B cell (primary cell): Measurements from ENCODE around the gene MKRN2. TPM values are rescaled to one million over a fixed set of nuclear protein-coding genes. Genes with fewer than 3 reads are reported as not detected.

Experiments
- ATAC-seq: fragments of 200-7000 bp; cut with Tn5 transposase; one replicate; pipeline ENCODE4 v1.10.0; 2021; ENCODE audit warnings: low read depth, mild to moderate bottlenecking, moderate number of reproducible peaks, moderate library complexity
- CTCF ChIA-PET: fragments of 350-600 bp; sonication (Branson Sonifier 250); formaldehyde crosslinking; loops from one replicate; lab custom pipeline; 2021; ENCODE audit warnings: antibody characterized with exemption, inconsistent platforms; lab: Charles Lee
- POLR2A ChIA-PET: fragments of 350-600 bp; sonication (Branson Sonifier 250); formaldehyde crosslinking; loops from one replicate; lab custom pipeline; 2021; ENCODE audit warnings: antibody characterized with exemption; lab: Charles Lee
- DNase-seq: peaks from one replicate; pipeline ENCODE4 v3.0.0; 2013
- H2AFZ ChIP-seq: 2 replicates; pipeline ENCODE4 v1.6.1; 2012; ENCODE audit warnings: mild to moderate bottlenecking, low read depth, low read length; ENCODE audit not compliant: insufficient read depth, poor library complexity, severe bottlenecking
- H3K27ac ChIP-seq, 2 donors: 1 replicate in 1 of 2; 2 replicates in 1 of 2; pipeline ENCODE4 v1.5.1; 2012 to 2013; ENCODE audit warnings: low read length in 2 of 2, mild to moderate bottlenecking in 2 of 2, moderate library complexity in 1 of 2
- H3K27me3 ChIP-seq, 4 experiments: fragments of 200-600 bp in 1 of 4; sonication (generic) in 1 of 4; replicated peaks in 1 of 4; 1 replicate in 2 of 4; 2 replicates in 2 of 4; pipeline versions ENCODE4 v1.6.1 to v1.7.0; 2013 to 2016; ENCODE audit warnings: low read length in 3 of 4, mild to moderate bottlenecking in 2 of 4, mixed read lengths in 1 of 4, moderate library complexity in 1 of 4; ENCODE audit not compliant: insufficient read depth in 4 of 4, control insufficient read depth in 3 of 4; ENCODE audit errors: control extremely low read depth in 1 of 4
- H3K36me3 ChIP-seq, 2 experiments: replicated peaks in 1 of 2; 1 replicate in 1 of 2; 2 replicates in 1 of 2; pipeline versions ENCODE4 v1.6.1 to v1.7.1; 2013; ENCODE audit warnings: low read length in 1 of 2; ENCODE audit not compliant: insufficient read depth in 2 of 2, control insufficient read depth in 1 of 2; ENCODE audit errors: control extremely low read depth in 1 of 2, extremely low read depth in 1 of 2
- H3K4me1 ChIP-seq, 2 donors: fragments of 200-600 bp in 1 of 2; sonication (generic) in 1 of 2; 1 replicate in 1 of 2; 2 replicates in 1 of 2; pipeline versions ENCODE4 v1.5.1 to v1.6.1; 2013 to 2017; ENCODE audit warnings: low read length in 2 of 2; ENCODE audit not compliant: control insufficient read depth in 2 of 2, insufficient read depth in 2 of 2
- H3K4me2 ChIP-seq: replicated peaks from 2 replicates; pipeline ENCODE3; 2012; ENCODE audit warnings: mild to moderate bottlenecking, low read depth, low read length; ENCODE audit not compliant: poor library complexity, severe bottlenecking
- H3K4me3 ChIP-seq, 5 experiments: fragments of 200-600 bp in 1 of 5; sonication (generic) in 1 of 5; 1 replicate in 3 of 5; 2 replicates in 2 of 5; pipeline versions ENCODE4 v1.5.1 to v1.7.0; 2011 to 2016; ENCODE audit warnings: low read length in 4 of 5, mild to moderate bottlenecking in 4 of 5, low read depth in 2 of 5, control low read depth in 1 of 5, moderate library complexity in 1 of 5; ENCODE audit not compliant: insufficient read depth in 1 of 5; ENCODE audit errors: control extremely low read depth in 1 of 5, extremely low read depth in 1 of 5
- H3K79me2 ChIP-seq: fragments of 200-600 bp; sonication (generic); one replicate; pipeline ENCODE4 v1.6.0; 2016; ENCODE audit warnings: low read length; ENCODE audit not compliant: control insufficient read depth, insufficient read depth
- H3K9ac ChIP-seq: fragments of 200-600 bp; sonication (generic); 2 replicates; pipeline ENCODE4 v1.6.1; 2017; ENCODE audit warnings: mild to moderate bottlenecking, low read length, moderate library complexity
- H3K9me3 ChIP-seq, 3 donors: one replicate each; pipeline versions ENCODE4 v1.6.1 to v1.7.1; 2013; ENCODE audit warnings: low read length in 2 of 3; ENCODE audit not compliant: control insufficient read depth in 2 of 3, insufficient read depth in 1 of 3; ENCODE audit errors: control extremely low read depth in 1 of 3
- H4K20me1 ChIP-seq: 2 replicates; pipeline ENCODE4 v1.6.0; 2012; ENCODE audit warnings: mild to moderate bottlenecking, low read length; ENCODE audit not compliant: insufficient read depth, control insufficient read depth, poor library complexity, severe bottlenecking
- H3K27ac Mint-ChIP-seq: one replicate; pipeline ENCODE4 v1.8.0; 2021; ENCODE audit warnings: mixed read lengths
- H3K27me3 Mint-ChIP-seq: one replicate; pipeline ENCODE4 v1.8.0; 2021; ENCODE audit warnings: mixed read lengths
- H3K4me1 Mint-ChIP-seq: one replicate; pipeline ENCODE4 v1.8.0; 2021; ENCODE audit warnings: mixed read lengths
- H3K4me3 Mint-ChIP-seq: one replicate; pipeline ENCODE4 v1.8.0; 2021; ENCODE audit warnings: mixed read lengths
- H3K9me3 Mint-ChIP-seq: one replicate; pipeline ENCODE4 v1.8.0; 2022; ENCODE audit warnings: mixed read lengths; ENCODE audit not compliant: insufficient read depth
- EZH2 ChIP-seq: IDR thresholded peaks from 2 replicates; pipeline ENCODE4 v1.6.1; 2012; ENCODE audit warnings: borderline replicate concordance, low read depth, mild to moderate bottlenecking, moderate library complexity, low read length; ENCODE audit not compliant: insufficient read depth, poor library complexity, severe bottlenecking
- WGBS: methylation state at CpG from one replicate; pipeline ENCODE4 v1.1.5; 2013; ENCODE audit warnings: missing lambda C conversion rate; ENCODE audit not compliant: insufficient coverage; 5-methylcytosine and 5-hydroxymethylcytosine counted together
- intact Hi-C: fragments of 100-400 bp; cut with micrococcal nuclease; formaldehyde crosslinking; loops from one replicate; pipeline ENCODE4 v1.10.0; 2022
- polyA plus RNA-seq: library from polyadenylated mRNA; depleted of rRNA; stranded (reverse); fragments of >200 nt; gene quantifications from 2 replicates; pipeline ENCODE4 v1.2.3, GENCODE V29; 2012
- total RNA-seq, 2 donors: library from RNA; stranded (reverse); fragments of 120-200 nt in 1 of 2; gene quantifications; 1 replicate in 1 of 2; 2 replicates in 1 of 2; pipeline versions ENCODE4 v1.2.3 to v1.2.4, GENCODE V29; 2013 to 2022
- TF ChIP-seq, protein P1 (sequence below): fragments of 200-600 bp; IDR thresholded peaks from one replicate; pipeline ENCODE4 v1.8.0; 2022; ENCODE audit warnings: antibody characterized with exemption, mild to moderate bottlenecking

Gene MKRN2
- total and polyA plus RNA-seq, 2 donors (not counting 1 experiment from before 2014, with no cell fraction given) = 21.5 to 25.9 TPM

DNA sequence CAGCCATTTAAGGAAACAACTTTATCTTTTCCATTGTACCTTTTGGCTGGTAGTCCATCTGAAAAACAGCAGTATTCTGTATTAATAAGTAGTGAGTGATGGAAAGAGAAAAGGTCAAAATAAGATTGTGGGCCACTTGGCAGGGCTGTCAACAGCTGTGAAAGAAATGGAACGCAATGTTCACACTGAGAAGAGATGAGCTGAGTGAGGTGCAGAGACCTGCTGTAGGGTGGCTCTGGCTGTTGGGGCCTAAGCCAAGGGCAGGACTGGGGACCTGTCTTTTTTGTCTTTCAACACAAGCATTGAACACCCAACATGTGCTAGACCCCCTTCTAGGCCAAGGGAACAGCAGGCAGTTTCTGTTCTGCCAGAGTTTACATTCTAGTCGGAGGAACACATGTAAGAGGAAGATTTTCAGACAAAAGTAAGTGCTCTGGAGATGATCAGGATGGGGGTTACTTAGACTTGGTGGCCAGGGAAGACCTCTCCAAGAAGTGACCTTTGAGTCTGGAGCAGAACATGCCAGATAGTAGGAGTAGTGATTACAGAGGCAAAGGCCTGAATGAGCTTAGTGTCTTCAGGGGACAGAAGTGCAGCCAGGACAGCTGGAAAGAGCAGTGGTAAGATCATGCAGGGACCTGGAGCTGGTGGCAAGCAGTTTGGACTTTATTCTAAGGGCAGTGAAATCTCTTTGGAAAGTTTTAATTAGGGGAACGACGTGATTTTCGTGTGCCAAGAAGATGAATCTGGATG is 43.0 kb upstream of the MKRN2 start:
- ATAC-seq (no peak), DNase-seq (no peak)
- TF ChIP-seq EZH2 = no peak
- TF ChIP-seq, protein P1, sequence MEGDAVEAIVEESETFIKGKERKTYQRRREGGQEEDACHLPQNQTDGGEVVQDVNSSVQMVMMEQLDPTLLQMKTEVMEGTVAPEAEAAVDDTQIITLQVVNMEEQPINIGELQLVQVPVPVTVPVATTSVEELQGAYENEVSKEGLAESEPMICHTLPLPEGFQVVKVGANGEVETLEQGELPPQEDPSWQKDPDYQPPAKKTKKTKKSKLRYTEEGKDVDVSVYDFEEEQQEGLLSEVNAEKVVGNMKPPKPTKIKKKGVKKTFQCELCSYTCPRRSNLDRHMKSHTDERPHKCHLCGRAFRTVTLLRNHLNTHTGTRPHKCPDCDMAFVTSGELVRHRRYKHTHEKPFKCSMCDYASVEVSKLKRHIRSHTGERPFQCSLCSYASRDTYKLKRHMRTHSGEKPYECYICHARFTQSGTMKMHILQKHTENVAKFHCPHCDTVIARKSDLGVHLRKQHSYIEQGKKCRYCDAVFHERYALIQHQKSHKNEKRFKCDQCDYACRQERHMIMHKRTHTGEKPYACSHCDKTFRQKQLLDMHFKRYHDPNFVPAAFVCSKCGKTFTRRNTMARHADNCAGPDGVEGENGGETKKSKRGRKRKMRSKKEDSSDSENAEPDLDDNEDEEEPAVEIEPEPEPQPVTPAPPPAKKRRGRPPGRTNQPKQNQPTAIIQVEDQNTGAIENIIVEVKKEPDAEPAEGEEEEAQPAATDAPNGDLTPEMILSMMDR = no peak
- Mint-ChIP-seq H3K9me3 (no peaks in the 10 kb centered on the region), H3K27ac (no peak overlapping the region), H3K27me3 (no peaks in the 10 kb centered on the region), H3K4me1 (no peaks in the 10 kb centered on the region), H3K4me3 (no peak overlapping the region)
- WGBS = 100% methylated on average over 5 of the region's 5 CpGs
- no peak overlapping the region for H3K27ac ChIP-seq
- H3K79me2 ChIP-seq = no peaks in the 10 kb centered on the region
- CTCF ChIA-PET = no interaction called here
- no peak overlapping the region for H3K4me3 ChIP-seq
- H3K4me2 ChIP-seq = no peak overlapping the region
- intact Hi-C loops = no loop called here
- H3K9ac ChIP-seq = no peak overlapping the region
- no peaks in the 10 kb centered on the region for H3K4me1 ChIP-seq
- H4K20me1 ChIP-seq = no peaks in the 10 kb centered on the region
- H3K9me3 ChIP-seq = no peaks in the 10 kb centered on the region
- H3K36me3 ChIP-seq = peaks cover 0 to 2% of the 10 kb centered on the region in 2 experiments
- POLR2A ChIA-PET = no interaction called here
- no peak overlapping the region for H2AFZ ChIP-seq
- no peaks in the 10 kb centered on the region for H3K27me3 ChIP-seq

DNA sequence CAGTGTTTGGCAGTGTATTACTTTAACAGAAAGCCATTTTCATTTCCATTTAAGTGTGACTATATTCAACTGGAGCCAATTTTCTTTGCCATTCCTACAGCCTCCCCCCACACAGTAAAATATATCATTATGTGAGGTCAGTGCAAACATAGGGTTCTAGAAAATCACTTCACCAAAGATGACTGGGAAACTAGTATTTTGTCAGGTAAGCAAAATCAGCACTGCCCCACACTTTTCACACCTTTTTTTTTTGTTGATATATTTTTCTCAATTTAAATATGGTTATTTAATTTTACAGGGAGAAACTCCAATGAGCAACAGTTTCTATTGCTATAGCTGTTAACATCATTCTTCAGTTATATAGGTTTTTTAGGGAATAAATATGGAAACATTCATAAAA is 41.3 kb upstream of the MKRN2 start:
- TF ChIP-seq EZH2 = no peak
- TF ChIP-seq, protein P1 = no peak
- Histone ChIP-seq H3K9me3 (peaks cover 0 to 3% (median 0%) of the 10 kb centered on the region in 3 donors), H3K36me3 (peaks cover 0 to 2% of the 10 kb centered on the region in 2 experiments), H3K4me1 (no peaks in the 10 kb centered on the region), H3K9ac (no peak overlapping the region), H4K20me1 (no peaks in the 10 kb centered on the region), H3K4me3 (no peak overlapping the region), H3K27me3 (no peaks in the 10 kb centered on the region), H3K27ac (no peak overlapping the region), H3K79me2 (no peaks in the 10 kb centered on the region), H3K4me2 (no peak overlapping the region), H2AFZ (no peak overlapping the region)
- no peak for ATAC-seq
- ChIA-PET CTCF (no interaction called here), POLR2A (no interaction called here)
- DNase-seq = no peak
- H3K4me3 Mint-ChIP-seq = no peak overlapping the region
- no peaks in the 10 kb centered on the region for H3K9me3 Mint-ChIP-seq
- H3K27me3 Mint-ChIP-seq = no peaks in the 10 kb centered on the region
- H3K4me1 Mint-ChIP-seq = no peaks in the 10 kb centered on the region
- intact Hi-C loops = no loop called here
- no peak overlapping the region for H3K27ac Mint-ChIP-seq
